ENCODE results near the gene MYO18A.

Gene MYO18A

GRCh38 chr17:29078183-29079045 lies 101.8 kb downstream of the MYO18A start:
- DNase-seq (ENCODE audit: low read depth in 3 of 3): no peak

GRCh38 chr17:29077320-29077719 lies 102.9 kb downstream of the MYO18A start:
- no peak for DNase-seq (ENCODE audit: low read depth in 3 of 3)

GRCh38 chr17:29076722-29077121 lies 103.5 kb downstream of the MYO18A start:
- DNase-seq (ENCODE audit: low read depth in 3 of 3): no peak

- no peak for DNase-seq (ENCODE audit: low read depth in 3 of 3)
Observed at GRCh38 chr17:29076087-29076486, 104.1 kb downstream of the MYO18A start.

GRCh38 chr17:29074488-29074887 lies 105.7 kb downstream of the MYO18A start:
- DNase-seq (ENCODE audit: low read depth in 3 of 3): no peak

GRCh38 chr17:29073520-29073919 lies 106.7 kb downstream of the MYO18A start:
- no peak for DNase-seq (ENCODE audit: low read depth in 3 of 3)

GRCh38 chr17:29073045-29073444 lies 107.2 kb downstream of the MYO18A start:
- DNase-seq (ENCODE audit: low read depth in 3 of 3): no peak

GRCh38 chr17:29071303-29071702 lies 108.9 kb downstream of the MYO18A start:
- DNase-seq (ENCODE audit: low read depth in 3 of 3): no peak

GRCh38 chr17:29070781-29071180 lies 109.4 kb downstream of the MYO18A start:
- DNase-seq (ENCODE audit: low read depth in 3 of 3): no peak

- no peak for DNase-seq (ENCODE audit: low read depth in 3 of 3)
Observed at GRCh38 chr17:29070308-29070707, 109.9 kb downstream of the MYO18A start.

GRCh38 chr17:29069526-29070041 lies 110.6 kb downstream of the MYO18A start:
- no peak for DNase-seq (ENCODE audit: low read depth in 3 of 3)

- no peak for DNase-seq (ENCODE audit: low read depth in 3 of 3)
Observed at GRCh38 chr17:29068818-29069217, 111.4 kb downstream of the MYO18A start.

- no peak for DNase-seq (ENCODE audit: low read depth in 3 of 3)
Observed at GRCh38 chr17:29066606-29067005, 113.6 kb downstream of the MYO18A start.

GRCh38 chr17:29066047-29066446 lies 114.2 kb downstream of the MYO18A start:
- DNase-seq (ENCODE audit: low read depth in 3 of 3): no peak

- DNase-seq (ENCODE audit: low read depth in 3 of 3): no peak
Observed at GRCh38 chr17:29063992-29064391, 116.2 kb downstream of the MYO18A start.

GRCh38 chr17:29062215-29062614 lies 118.0 kb downstream of the MYO18A start:
- no peak for DNase-seq (ENCODE audit: low read depth in 3 of 3)

GRCh38 chr17:29061036-29061435 lies 119.2 kb downstream of the MYO18A start:
- DNase-seq (ENCODE audit: low read depth in 3 of 3): no peak

GRCh38 chr17:29060475-29060874 lies 119.7 kb downstream of the MYO18A start:
- DNase-seq (ENCODE audit: low read depth in 3 of 3): no peak

- no peak for DNase-seq (ENCODE audit: low read depth in 3 of 3)
Observed at GRCh38 chr17:29059281-29059680, 120.9 kb downstream of the MYO18A start.

- DNase-seq (ENCODE audit: low read depth in 3 of 3): no peak
Observed at GRCh38 chr17:29058391-29058790, 121.8 kb downstream of the MYO18A start.

GRCh38 chr17:29057361-29057760 lies 122.8 kb downstream of the MYO18A start:
- DNase-seq (ENCODE audit: low read depth in 3 of 3): no peak

GRCh38 chr17:29054835-29055234 lies 125.4 kb downstream of the MYO18A start:
- DNase-seq (ENCODE audit: low read depth in 3 of 3): no peak

- no peak for DNase-seq (ENCODE audit: low read depth in 3 of 3)
Observed at GRCh38 chr17:29051731-29052130, 128.5 kb downstream of the MYO18A start.

- no peak for DNase-seq (ENCODE audit: low read depth in 3 of 3)
Observed at GRCh38 chr17:29051194-29051593, 129.0 kb downstream of the MYO18A start.

Measured in stimulated activated CD4-positive, alpha-beta T cell treated with anti-CD3 and anti-CD28 coated beads, TNF-alpha, amount 100 ng/mL, for 4 hours (primary cell).